Subcutaneous adipose tissue (tissue), 4 donors: ENCODE data around the gene ANGPTL8. TPM values are rescaled to one million over a fixed set of nuclear protein-coding genes. Genes with fewer than 3 reads are reported as not detected.

Experiments
- total RNA-seq, 4 donors: library from RNA; depleted of rRNA; stranded (reverse); fragments of >200 nt; gene quantifications; one replicate each; pipeline ENCODE4 v1.1.0, GENCODE V29; 2016
- TF ChIP-seq, protein P1 (sequence below): fragments of 450-650 bp; IDR thresholded peaks from one replicate; pipeline ENCODE4 v1.5.1; 2016; ENCODE audit warnings: low read depth, mild to moderate bottlenecking, control low read depth, antibody characterized with exemption, moderate library complexity

ANGPTL8 gene
- total RNA-seq, 4 donors from 2014 or later: 1.9 to 27.7 (median 14.8) TPM

GRCh38 chr19:11257846-11258380, 18.5 kb downstream of the ANGPTL8 start:
- TF ChIP-seq, protein P1, sequence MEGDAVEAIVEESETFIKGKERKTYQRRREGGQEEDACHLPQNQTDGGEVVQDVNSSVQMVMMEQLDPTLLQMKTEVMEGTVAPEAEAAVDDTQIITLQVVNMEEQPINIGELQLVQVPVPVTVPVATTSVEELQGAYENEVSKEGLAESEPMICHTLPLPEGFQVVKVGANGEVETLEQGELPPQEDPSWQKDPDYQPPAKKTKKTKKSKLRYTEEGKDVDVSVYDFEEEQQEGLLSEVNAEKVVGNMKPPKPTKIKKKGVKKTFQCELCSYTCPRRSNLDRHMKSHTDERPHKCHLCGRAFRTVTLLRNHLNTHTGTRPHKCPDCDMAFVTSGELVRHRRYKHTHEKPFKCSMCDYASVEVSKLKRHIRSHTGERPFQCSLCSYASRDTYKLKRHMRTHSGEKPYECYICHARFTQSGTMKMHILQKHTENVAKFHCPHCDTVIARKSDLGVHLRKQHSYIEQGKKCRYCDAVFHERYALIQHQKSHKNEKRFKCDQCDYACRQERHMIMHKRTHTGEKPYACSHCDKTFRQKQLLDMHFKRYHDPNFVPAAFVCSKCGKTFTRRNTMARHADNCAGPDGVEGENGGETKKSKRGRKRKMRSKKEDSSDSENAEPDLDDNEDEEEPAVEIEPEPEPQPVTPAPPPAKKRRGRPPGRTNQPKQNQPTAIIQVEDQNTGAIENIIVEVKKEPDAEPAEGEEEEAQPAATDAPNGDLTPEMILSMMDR: no peak

- TF ChIP-seq, protein P1: no peak
Measured at GRCh38 chr19:11260996-11261395, 21.6 kb downstream of the ANGPTL8 start.

GRCh38 chr19:11261431-11261970, 22.1 kb downstream of the ANGPTL8 start:
- TF ChIP-seq, protein P1: no peak

- TF ChIP-seq, protein P1: no peak
Measured at GRCh38 chr19:11261971-11262839, 22.8 kb downstream of the ANGPTL8 start, which contains the start of gene DOCK6. Gene DOCK6, minus strand, starts transcription at chr19:11262524. Its CDS starts 84 bp downstream, at chr19:11262440.

GRCh38 chr19:11263726-11264125, 24.3 kb downstream of the ANGPTL8 start:
- TF ChIP-seq, protein P1: no peak

DNA sequence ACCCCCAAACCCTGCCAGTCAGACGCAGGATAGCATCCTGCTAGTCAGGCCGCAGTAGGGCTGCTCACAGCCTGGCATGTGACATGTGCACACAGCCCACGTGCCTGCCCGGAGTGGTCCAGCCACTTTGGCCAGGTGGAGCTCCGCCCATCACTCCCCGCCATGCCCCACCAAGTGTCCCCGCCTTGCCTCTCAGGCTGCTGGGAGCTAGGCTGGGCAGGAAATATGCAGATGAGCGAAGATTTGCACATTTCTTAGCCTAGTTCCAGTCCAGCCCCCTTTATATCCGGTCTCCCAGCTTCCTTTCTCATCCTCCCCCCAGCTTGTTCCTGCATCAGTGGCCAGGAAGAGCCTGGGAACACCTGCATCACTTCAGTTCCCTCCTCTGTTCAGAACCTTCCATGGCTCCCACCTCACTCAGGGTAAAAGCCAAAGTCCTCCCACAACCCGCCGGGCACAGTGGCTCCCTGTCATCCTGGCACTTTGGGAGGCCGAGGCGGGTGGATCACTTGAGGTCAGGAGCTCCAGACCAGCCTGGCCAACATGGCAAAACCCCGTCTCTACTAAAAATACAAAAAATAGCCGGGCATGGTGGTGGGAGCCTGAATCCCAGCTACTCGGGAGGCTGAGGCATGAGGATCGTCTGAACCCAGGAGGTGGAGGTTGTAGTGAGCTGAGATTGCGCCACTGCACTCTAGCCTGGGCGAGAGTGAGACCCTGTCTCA, 25.2 kb downstream of the ANGPTL8 start:
- TF ChIP-seq, protein P1: no peak
